Muscle of leg (tissue), 11 donors: Measurements from ENCODE around the gene DYSF. TPM values are rescaled to one million over a fixed set of nuclear protein-coding genes. Genes with fewer than 3 reads are reported as not detected.

Experiments used
- DNase-seq: peaks from one replicate; pipeline ENCODE4 v3.0.0; 2013
- H3K27ac ChIP-seq: one replicate; pipeline ENCODE4 v1.5.1; 2013; ENCODE audit warnings: mild to moderate bottlenecking, low read length, control low read depth
- H3K27me3 ChIP-seq: one replicate; pipeline ENCODE4 v1.6.1; 2013; ENCODE audit warnings: low read length; ENCODE audit not compliant: control insufficient read depth, insufficient read depth
- H3K36me3 ChIP-seq: one replicate; pipeline ENCODE4 v1.6.1; 2013; ENCODE audit warnings: low read length; ENCODE audit not compliant: control insufficient read depth, insufficient read depth
- H3K4me1 ChIP-seq: one replicate; pipeline ENCODE4 v1.6.1; 2013; ENCODE audit warnings: low read length; ENCODE audit not compliant: control insufficient read depth, insufficient read depth
- H3K4me3 ChIP-seq: one replicate; pipeline ENCODE4 v1.5.1; 2013; ENCODE audit warnings: low read length, control low read depth
- H3K9me3 ChIP-seq: replicated peaks from 2 replicates; pipeline ENCODE4 v1.6.1; 2013; ENCODE audit warnings: low read depth, low read length; ENCODE audit not compliant: control insufficient read depth
- WGBS: methylation state at CpG from one replicate; pipeline ENCODE4 v1.1.5; 2013; ENCODE audit warnings: missing lambda C conversion rate; ENCODE audit not compliant: insufficient coverage; 5-methylcytosine and 5-hydroxymethylcytosine counted together
- polyA plus RNA-seq, 8 donors: library from polyadenylated mRNA; unstranded; fragments of 120-200 nt; gene quantifications; one replicate each; pipeline versions ENCODE4 v1.2.1 to v1.2.3, GENCODE V29; 2013; ENCODE audit warnings: inconsistent platforms in 1 of 8, low replicate concordance in 1 of 8; ENCODE audit not compliant: insufficient read length in 8 of 8, insufficient read depth in 1 of 8
- total RNA-seq: library from RNA; stranded (reverse); fragments of 120-200 nt; gene quantifications from one replicate; pipeline ENCODE4 v1.2.4, GENCODE V29; 2013

Gene DYSF
- total and polyA plus RNA-seq, 9 donors: 51.6 to 152 (median 106) TPM

GRCh38 chr2:71602581-71602980 is 149.2 kb downstream of the DYSF start:
- no CpG with 5 or more reads among the region's 5 CpGs for WGBS
- H3K4me1 ChIP-seq: peaks cover 30% of the 10 kb centered on the region
- H3K36me3 ChIP-seq: peaks cover 24% of the 10 kb centered on the region

GRCh38 chr2:71603311-71603811 is 150.0 kb downstream of the DYSF start:
- Histone ChIP-seq H3K4me3 (no peak overlapping the region), H3K27me3 (peaks cover 2% of the 10 kb centered on the region), H3K9me3 (no peaks in the 10 kb centered on the region), H3K27ac (peak overlapping the region; percentile 29), H3K4me1 (peaks cover 30% of the 10 kb centered on the region), H3K36me3 (peaks cover 24% of the 10 kb centered on the region)
- peak; percentile 82 for DNase-seq
- WGBS: 13% methylated on average over 9 of the region's 13 CpGs

More at GRCh38 chr2:71602581-71602980, 149.2 kb downstream of the DYSF start:
- Histone ChIP-seq H3K27me3 (no peaks in the 10 kb centered on the region), H3K9me3 (no peaks in the 10 kb centered on the region), H3K4me3 (no peak overlapping the region), H3K27ac (no peak overlapping the region)
- no peak for DNase-seq

- peak overlapping the region; percentile 29 for H3K27ac ChIP-seq
- peaks cover 2% of the 10 kb centered on the region for H3K27me3 ChIP-seq
- H3K4me3 ChIP-seq: no peak overlapping the region
- DNase-seq: no peak
- peaks cover 30% of the 10 kb centered on the region for H3K4me1 ChIP-seq
- H3K36me3 ChIP-seq: peaks cover 18% of the 10 kb centered on the region
- no peaks in the 10 kb centered on the region for H3K9me3 ChIP-seq
- WGBS: 62% methylated on average over 8 of the region's 9 CpGs
These were observed 150.7 kb downstream of the DYSF start for GRCh38 chr2:71603851-71604725.

- Histone ChIP-seq H3K36me3 (peaks cover 17% of the 10 kb centered on the region), H3K9me3 (no peaks in the 10 kb centered on the region), H3K27ac (peak overlapping the region; percentile 55), H3K4me3 (no peak overlapping the region), H3K4me1 (peaks cover 30% of the 10 kb centered on the region), H3K27me3 (peaks cover 2% of the 10 kb centered on the region)
- WGBS: 80% methylated on average over 1 of the region's 4 CpGs
- DNase-seq: no peak
These were observed 151.4 kb downstream of the DYSF start for GRCh38 chr2:71604726-71605120.

- Histone ChIP-seq H3K27ac (no peak overlapping the region), H3K4me1 (peaks cover 30% of the 10 kb centered on the region), H3K27me3 (peaks cover 2% of the 10 kb centered on the region), H3K36me3 (peaks cover 14% of the 10 kb centered on the region), H3K4me3 (no peak overlapping the region), H3K9me3 (no peaks in the 10 kb centered on the region)
- WGBS: 39% methylated on average over 4 of the region's 9 CpGs
- peak; percentile 52 for DNase-seq
These were observed 151.8 kb downstream of the DYSF start for GRCh38 chr2:71605173-71605641.

GRCh38 chr2:71605781-71606241 is 152.4 kb downstream of the DYSF start:
- H3K36me3 ChIP-seq: peaks cover 8% of the 10 kb centered on the region
- peaks cover 30% of the 10 kb centered on the region for H3K4me1 ChIP-seq
- H3K4me3 ChIP-seq: no peak overlapping the region
- peaks cover 2% of the 10 kb centered on the region for H3K27me3 ChIP-seq
- WGBS: 64% methylated on average over 4 of the region's 7 CpGs
- H3K27ac ChIP-seq: no peak overlapping the region
- H3K9me3 ChIP-seq: no peaks in the 10 kb centered on the region
- DNase-seq: no peak

GRCh38 chr2:71606244-71606643 is 152.9 kb downstream of the DYSF start:
- no peak for DNase-seq
- H3K27ac ChIP-seq: no peak overlapping the region
- H3K36me3 ChIP-seq: peaks cover 7% of the 10 kb centered on the region

GRCh38 chr2:71607151-71607889 is 154.0 kb downstream of the DYSF start:
- H3K4me3 ChIP-seq: no peak overlapping the region
- no peak overlapping the region for H3K27ac ChIP-seq
- H3K9me3 ChIP-seq: no peaks in the 10 kb centered on the region
- H3K36me3 ChIP-seq: peaks cover 16% of the 10 kb centered on the region
- no peak for DNase-seq
- H3K27me3 ChIP-seq: peaks cover 2% of the 10 kb centered on the region
- 97% methylated on average over 7 of the region's 7 CpGs for WGBS
- peaks cover 30% of the 10 kb centered on the region for H3K4me1 ChIP-seq

More at GRCh38 chr2:71606244-71606643, 152.9 kb downstream of the DYSF start:
- peaks cover 2% of the 10 kb centered on the region for H3K27me3 ChIP-seq
- H3K9me3 ChIP-seq: no peaks in the 10 kb centered on the region
- no peak overlapping the region for H3K4me3 ChIP-seq
- 92% methylated on average over 1 of the region's 3 CpGs for WGBS
- peaks cover 30% of the 10 kb centered on the region for H3K4me1 ChIP-seq

- H3K4me3 ChIP-seq: no peak overlapping the region
- DNase-seq: no peak
- H3K36me3 ChIP-seq: peaks cover 21% of the 10 kb centered on the region
- H3K9me3 ChIP-seq: no peaks in the 10 kb centered on the region
- H3K27me3 ChIP-seq: peaks cover 2% of the 10 kb centered on the region
- no peak overlapping the region for H3K27ac ChIP-seq
- peaks cover 28% of the 10 kb centered on the region for H3K4me1 ChIP-seq
- 73% methylated on average over 6 of the region's 6 CpGs for WGBS
These were observed 154.7 kb downstream of the DYSF start for GRCh38 chr2:71608034-71608433.

- no peak for DNase-seq
- H3K4me1 ChIP-seq: peaks cover 26% of the 10 kb centered on the region
- 37% methylated on average over 11 of the region's 12 CpGs for WGBS
- no peak overlapping the region for H3K4me3 ChIP-seq
- H3K27ac ChIP-seq: no peak overlapping the region
- H3K9me3 ChIP-seq: no peaks in the 10 kb centered on the region
- peaks cover 2% of the 10 kb centered on the region for H3K27me3 ChIP-seq
- peaks cover 25% of the 10 kb centered on the region for H3K36me3 ChIP-seq
These were observed 155.1 kb downstream of the DYSF start for GRCh38 chr2:71608441-71608840.
